Endothelial cell of umbilical vein (primary cell): ENCODE measurements around the gene FMN1. TPM values are rescaled to one million over a fixed set of nuclear protein-coding genes. Genes with fewer than 3 reads are reported as not detected.
"Not testable (repeated sequence)": the region's sequence is repeated elsewhere in the genome, so short reads cannot be mapped to it uniquely, and the experiment has no call there.

ENCODE experiments used
- BruUV-seq: library from RNA; stranded (reverse); fragments of 400-500 nt; replicated peaks from 2 replicates; lab custom pipeline; 2021; lab: Mats Ljungman, UMichigan
- CTCF ChIA-PET: fragments of 300-600, 350-600 bp; sonication (Branson Sonifier 250); formaldehyde crosslinking; loops from one replicate; lab custom pipeline; 2021; ENCODE audit warnings: antibody characterized with exemption, inconsistent platforms; lab: Charles Lee
- POLR2A ChIA-PET: fragments of 300-600, 350-600 bp; sonication (Branson Sonifier 250); formaldehyde crosslinking; loops from one replicate; lab custom pipeline; 2021; ENCODE audit warnings: antibody characterized with exemption, inconsistent platforms; lab: Charles Lee
- DNase-seq: peaks from one replicate; pipeline ENCODE4 v3.0.0-alpha.2; 2011; ENCODE audit warnings: low read depth, low spot score
- FAIRE-seq: peaks from 2 replicates; lab custom pipeline; 2011; peaks lifted over from hg19 to GRCh38; lab: Jason Lieb, UNC
- H2AFZ ChIP-seq: 2 replicates; pipeline ENCODE4 v1.6.0; 2012; ENCODE audit warnings: low read depth, low read length, control low read depth, inconsistent platforms
- H3K27ac ChIP-seq: 2 replicates; pipeline ENCODE4 v1.5.1; 2011; ENCODE audit warnings: low read depth, mild to moderate bottlenecking, control low read depth, low read length, moderate library complexity; ENCODE audit not compliant: insufficient read depth
- H3K27me3 ChIP-seq, 2 experiments: 2 replicates each; pipeline versions ENCODE4 v1.6.0 to v1.6.1; 2011; ENCODE audit warnings: low read length in 2 of 2, mixed read lengths in 1 of 2; ENCODE audit not compliant: control insufficient read depth in 2 of 2, insufficient read depth in 2 of 2
- H3K36me3 ChIP-seq, 2 experiments: 2 replicates in 1 of 2; 3 replicates in 1 of 2; pipeline ENCODE4 v1.5.1; 2011; ENCODE audit warnings: low read length in 2 of 2, mild to moderate bottlenecking in 1 of 2, moderate library complexity in 1 of 2; ENCODE audit not compliant: control insufficient read depth in 2 of 2, insufficient read depth in 2 of 2; ENCODE audit errors: extremely low read depth in 1 of 2
- H3K4me1 ChIP-seq: 3 replicates; pipeline ENCODE4 v1.5.1; 2011; ENCODE audit warnings: mild to moderate bottlenecking, low read length; ENCODE audit not compliant: control insufficient read depth, insufficient read depth; ENCODE audit errors: extremely low read depth
- H3K4me2 ChIP-seq: 2 replicates; pipeline ENCODE4 v1.6.1; 2011; ENCODE audit warnings: low read length, control low read depth, mixed read lengths; ENCODE audit not compliant: insufficient read depth
- H3K4me3 ChIP-seq, 3 experiments: fragments of 200-600 bp in 1 of 3; sonication (generic), shearing (Covaris generic) in 1 of 3; replicated peaks in 1 of 3; 2 replicates each; pipeline ENCODE4 v1.5.1; 2011 to 2016; ENCODE audit warnings: control low read depth in 3 of 3, low read length in 3 of 3, mild to moderate bottlenecking in 2 of 3, inconsistent platforms in 1 of 3, low read depth in 1 of 3, moderate library complexity in 1 of 3; ENCODE audit not compliant: insufficient read depth in 1 of 3
- H3K79me2 ChIP-seq: 2 replicates; pipeline ENCODE4 v1.6.0; 2012; ENCODE audit warnings: low read length, inconsistent platforms; ENCODE audit not compliant: control insufficient read depth, insufficient read depth
- H3K9ac ChIP-seq: replicated peaks from 2 replicates; pipeline ENCODE3; 2011; ENCODE audit warnings: low read length, control low read depth; ENCODE audit not compliant: insufficient read depth; ENCODE audit errors: extremely low read depth
- H3K9me1 ChIP-seq: replicated peaks from 3 replicates; pipeline ENCODE4 v1.6.0; 2011; ENCODE audit warnings: mild to moderate bottlenecking, low read length; ENCODE audit not compliant: control insufficient read depth, insufficient read depth; ENCODE audit errors: extremely low read depth
- H3K9me3 ChIP-seq: replicated peaks from 2 replicates; pipeline ENCODE4 v1.5.1; 2012; ENCODE audit warnings: low read length, inconsistent platforms; ENCODE audit not compliant: control insufficient read depth, insufficient read depth
- H4K20me1 ChIP-seq: replicated peaks from 2 replicates; pipeline ENCODE3; 2011; ENCODE audit warnings: mild to moderate bottlenecking, low read length; ENCODE audit not compliant: control insufficient read depth, insufficient read depth; ENCODE audit errors: extremely low read depth
- EZH2 ChIP-seq: IDR thresholded peaks from 2 replicates; pipeline ENCODE4 v1.6.1; 2012; ENCODE audit warnings: borderline replicate concordance, low read depth, mild to moderate bottlenecking, moderate library complexity, low read length, inconsistent platforms; ENCODE audit not compliant: severe bottlenecking
- FOS ChIP-seq: IDR thresholded peaks from 2 replicates; pipeline ENCODE4 v1.6.1; 2011; ENCODE audit warnings: mild to moderate bottlenecking, low read length, moderate library complexity, borderline replicate concordance; ENCODE audit not compliant: insufficient read depth
- GATA2 ChIP-seq: IDR thresholded peaks from 2 replicates; pipeline ENCODE4 v1.7.0; 2011; ENCODE audit warnings: low read depth, mild to moderate bottlenecking, moderate library complexity, mixed read lengths, low read length; ENCODE audit not compliant: insufficient read length, insufficient read depth
- JUN ChIP-seq: IDR thresholded peaks from 2 replicates; pipeline ENCODE4 v1.6.1; 2011; ENCODE audit warnings: borderline replicate concordance, low read depth; ENCODE audit not compliant: insufficient read length, insufficient read depth
- POLR2A ChIP-seq: IDR thresholded peaks from 2 replicates; pipeline ENCODE4 v1.6.1; 2012; ENCODE audit warnings: low read depth, mild to moderate bottlenecking, control low read depth, low read length
- POLR2AphosphoS5 ChIP-seq: IDR thresholded peaks from 2 replicates; pipeline ENCODE4 v1.6.1; 2012; ENCODE audit warnings: low read depth, mild to moderate bottlenecking, control low read depth, low read length, moderate library complexity; ENCODE audit not compliant: insufficient read depth
- dilution Hi-C: fragments of 300-500 bp; cut with MboI; formaldehyde crosslinking; loops from one replicate; pipeline ENCODE4 v1.15.0; 2019; ENCODE audit warnings: low sequenced_read_pairs; ENCODE audit not compliant: extremely low pct_ligation_motif_present
- intact Hi-C: fragments of 100-400 bp; cut with micrococcal nuclease; formaldehyde crosslinking; loops from one replicate; pipeline ENCODE4 v1.10.0; 2022
- polyA plus RNA-seq, 4 experiments: library from polyadenylated mRNA; depleted of rRNA in 3 of 4; stranded (reverse) in 3 of 4; unstranded in 1 of 4; fragments of >200 nt; gene quantifications; 2 replicates each; pipeline versions ENCODE4 v1.2.1 to v1.2.3, GENCODE V29; 2011 to 2012; ENCODE audit warnings: missing spikeins in 1 of 4
- total RNA-seq: library from RNA; stranded (reverse); gene quantifications from 2 replicates; pipeline ENCODE4 v1.2.3, GENCODE V29; 2021
- TF ChIP-seq, protein P1 (sequence below), 2 donors: IDR thresholded peaks; 1 replicate in 1 of 2; 2 replicates in 1 of 2; pipeline ENCODE4 v1.5.1; 2011; ENCODE audit warnings: low read length in 2 of 2, mild to moderate bottlenecking in 2 of 2, moderate library complexity in 2 of 2, control low read depth in 1 of 2, inconsistent platforms in 1 of 2, low read depth in 1 of 2; ENCODE audit not compliant: insufficient read depth in 1 of 2; ENCODE audit errors: extremely low read depth in 1 of 2

FMN1 gene
- total and polyA plus RNA-seq, 2 donors (not counting 3 experiments of a cell fraction or from before 2014, with no cell fraction given): 0.01 to 0.29 TPM

DNA sequence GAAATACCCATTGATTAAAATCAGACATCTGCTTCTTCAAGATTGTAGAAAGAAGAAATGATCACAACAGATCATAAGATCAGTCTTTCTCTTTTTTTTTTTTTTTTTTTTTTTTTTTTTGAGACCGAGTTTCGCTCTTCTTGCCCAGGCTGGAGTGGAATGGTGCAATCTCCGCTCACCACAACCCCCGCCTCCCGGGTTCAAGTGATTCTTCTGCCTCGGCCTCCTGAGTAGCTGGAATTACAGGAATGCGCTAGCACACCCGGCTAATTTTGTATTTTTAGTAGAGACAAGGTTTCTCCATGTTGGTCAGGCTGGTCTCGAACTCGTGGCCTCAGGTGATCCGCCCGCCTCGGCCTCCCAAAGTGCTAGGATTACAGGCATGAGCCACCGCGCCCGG, 124.6 kb downstream of the FMN1 start:
- FAIRE-seq, H3K4me3 ChIP-seq, H3K9me1 ChIP-seq, H3K4me1 ChIP-seq, DNase-seq, H3K36me3 ChIP-seq, H3K27ac ChIP-seq, H3K9me3 ChIP-seq, H3K9ac ChIP-seq, H4K20me1 ChIP-seq, POLR2A ChIA-PET, H3K27me3 ChIP-seq, CTCF ChIA-PET, H3K79me2 ChIP-seq, BruUV-seq, H3K4me2 ChIP-seq, H2AFZ ChIP-seq, dilution Hi-C loops: not testable (repeated sequence)
- intact Hi-C loops: loop anchor here (2.0 to 5.0 kb wide), 2 partner anchors 21 to 48 kb away; no protein-coding TSS in a partner anchor

DNA sequence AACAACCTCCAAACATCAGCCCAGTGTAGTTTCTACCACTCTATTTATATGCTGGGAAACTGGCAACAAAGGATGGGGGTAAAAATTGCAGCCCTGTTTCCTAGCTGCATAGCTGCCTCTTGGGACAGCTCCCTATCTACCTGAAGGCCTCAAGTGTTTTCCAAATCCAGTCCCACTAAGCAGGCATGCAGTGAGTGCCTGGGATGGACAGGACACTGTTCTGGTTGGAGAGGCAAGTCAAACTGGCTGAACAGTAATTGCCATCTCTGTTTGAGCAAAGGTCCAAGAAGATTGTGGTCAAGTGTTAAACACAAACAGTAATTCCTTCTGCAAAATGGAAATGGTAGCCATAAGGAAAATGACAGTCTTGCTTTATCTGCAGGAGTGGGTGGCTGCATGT, 125.4 kb downstream of the FMN1 start:
- Histone ChIP-seq H2AFZ (no peak overlapping the region), H3K9me1 (no peaks in the 10 kb centered on the region), H3K4me2 (no peak overlapping the region), H3K27ac (no peak overlapping the region), H3K79me2 (no peaks in the 10 kb centered on the region), H3K4me3 (no peak overlapping the region), H3K9ac (no peak overlapping the region), H3K27me3 (peaks cover 3 to 6% of the 10 kb centered on the region in 2 experiments), H3K9me3 (no peaks in the 10 kb centered on the region), H3K4me1 (peaks cover 4% of the 10 kb centered on the region), H4K20me1 (no peaks in the 10 kb centered on the region), H3K36me3 (no peaks in the 10 kb centered on the region)
- CTCF ChIA-PET: interaction anchor here (1.7 kb wide), 1 partner anchor 17 kb away, joined by 8 read pairs; no protein-coding TSS in a partner anchor
- no peak for TF ChIP-seq EZH2
- TF ChIP-seq, protein P1, sequence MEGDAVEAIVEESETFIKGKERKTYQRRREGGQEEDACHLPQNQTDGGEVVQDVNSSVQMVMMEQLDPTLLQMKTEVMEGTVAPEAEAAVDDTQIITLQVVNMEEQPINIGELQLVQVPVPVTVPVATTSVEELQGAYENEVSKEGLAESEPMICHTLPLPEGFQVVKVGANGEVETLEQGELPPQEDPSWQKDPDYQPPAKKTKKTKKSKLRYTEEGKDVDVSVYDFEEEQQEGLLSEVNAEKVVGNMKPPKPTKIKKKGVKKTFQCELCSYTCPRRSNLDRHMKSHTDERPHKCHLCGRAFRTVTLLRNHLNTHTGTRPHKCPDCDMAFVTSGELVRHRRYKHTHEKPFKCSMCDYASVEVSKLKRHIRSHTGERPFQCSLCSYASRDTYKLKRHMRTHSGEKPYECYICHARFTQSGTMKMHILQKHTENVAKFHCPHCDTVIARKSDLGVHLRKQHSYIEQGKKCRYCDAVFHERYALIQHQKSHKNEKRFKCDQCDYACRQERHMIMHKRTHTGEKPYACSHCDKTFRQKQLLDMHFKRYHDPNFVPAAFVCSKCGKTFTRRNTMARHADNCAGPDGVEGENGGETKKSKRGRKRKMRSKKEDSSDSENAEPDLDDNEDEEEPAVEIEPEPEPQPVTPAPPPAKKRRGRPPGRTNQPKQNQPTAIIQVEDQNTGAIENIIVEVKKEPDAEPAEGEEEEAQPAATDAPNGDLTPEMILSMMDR (IDR thresholded peaks at IDR 0.05; ENCODE audit: extremely low read depth in 1 of 2, insufficient read depth in 1 of 2, low read depth in 1 of 2, low read length in 2 of 2): no peak
- no peak for TF ChIP-seq POLR2A
- TF ChIP-seq JUN: no peak
- no peak for TF ChIP-seq FOS
- TF ChIP-seq POLR2AphosphoS5: no peak
- no peak for TF ChIP-seq GATA2
- intact Hi-C loops: loop anchor here (2.0 to 5.0 kb wide), 2 partner anchors 20 to 47 kb away; no protein-coding TSS in a partner anchor
- DNase-seq: no peak
- no peak for FAIRE-seq
- dilution Hi-C loops: no loop called here
- no TSS peak for BruUV-seq
- POLR2A ChIA-PET: no interaction called here
